Measurements from ENCODE around the gene OR11L1.

OR11L1 gene, protein sequence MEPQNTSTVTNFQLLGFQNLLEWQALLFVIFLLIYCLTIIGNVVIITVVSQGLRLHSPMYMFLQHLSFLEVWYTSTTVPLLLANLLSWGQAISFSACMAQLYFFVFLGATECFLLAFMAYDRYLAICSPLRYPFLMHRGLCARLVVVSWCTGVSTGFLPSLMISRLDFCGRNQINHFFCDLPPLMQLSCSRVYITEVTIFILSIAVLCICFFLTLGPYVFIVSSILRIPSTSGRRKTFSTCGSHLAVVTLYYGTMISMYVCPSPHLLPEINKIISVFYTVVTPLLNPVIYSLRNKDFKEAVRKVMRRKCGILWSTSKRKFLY

DNA sequence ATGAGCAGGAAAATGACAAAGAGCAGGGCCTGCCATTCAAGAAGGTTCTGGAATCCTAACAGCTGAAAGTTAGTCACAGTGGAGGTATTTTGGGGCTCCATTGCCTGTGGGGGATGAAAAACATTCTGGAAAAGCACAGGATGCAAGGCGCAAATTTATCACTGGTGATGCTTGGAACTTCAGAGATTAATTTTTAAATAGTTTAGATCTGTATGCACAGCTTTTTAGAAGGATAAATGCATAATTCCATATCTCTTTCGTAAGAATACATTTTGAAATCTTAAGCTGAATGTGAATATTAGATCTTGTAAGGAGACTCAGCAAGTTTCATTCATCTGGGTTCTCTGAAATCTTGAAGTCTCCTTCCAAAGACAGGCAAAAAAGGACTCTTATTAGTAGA, at the start of gene OR11L1:
Gene OR11L1 (minus strand): TSS at position 101 of the 400 bp plus-strand sequence. CDS start 0 bp downstream, at position 101.
- no peak for DNase-seq

DNA sequence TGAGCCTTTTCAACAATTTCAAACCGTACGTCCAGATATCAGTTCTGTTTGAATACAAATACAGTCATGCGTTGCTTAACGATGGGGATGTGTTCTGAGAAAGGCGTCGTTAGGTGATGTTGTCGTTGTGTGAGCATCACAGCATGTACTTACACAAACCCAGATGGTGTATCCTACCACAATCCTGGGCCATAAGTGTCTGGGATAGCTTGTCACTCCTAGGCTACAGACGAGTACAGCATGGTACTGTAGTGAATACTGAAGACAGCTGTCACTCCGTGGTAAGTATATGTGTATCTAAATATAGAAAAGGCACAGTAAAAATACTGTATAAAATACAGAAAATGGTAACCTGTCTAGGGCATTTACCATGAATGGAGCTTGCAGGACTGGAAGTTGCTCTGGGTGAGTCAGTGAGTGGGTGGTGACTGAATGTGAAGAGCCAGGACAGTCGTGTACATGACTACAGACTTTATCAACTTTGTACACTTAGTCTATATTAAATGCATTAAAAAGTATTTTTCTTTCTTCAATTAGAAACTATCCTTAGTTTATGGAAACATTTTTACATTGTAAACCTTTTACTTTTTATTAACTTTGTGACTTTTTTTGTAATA, 43.2 kb upstream of the OR11L1 start:
- DNase-seq = peak; percentile 33 to 45 (median 35)

DNA sequence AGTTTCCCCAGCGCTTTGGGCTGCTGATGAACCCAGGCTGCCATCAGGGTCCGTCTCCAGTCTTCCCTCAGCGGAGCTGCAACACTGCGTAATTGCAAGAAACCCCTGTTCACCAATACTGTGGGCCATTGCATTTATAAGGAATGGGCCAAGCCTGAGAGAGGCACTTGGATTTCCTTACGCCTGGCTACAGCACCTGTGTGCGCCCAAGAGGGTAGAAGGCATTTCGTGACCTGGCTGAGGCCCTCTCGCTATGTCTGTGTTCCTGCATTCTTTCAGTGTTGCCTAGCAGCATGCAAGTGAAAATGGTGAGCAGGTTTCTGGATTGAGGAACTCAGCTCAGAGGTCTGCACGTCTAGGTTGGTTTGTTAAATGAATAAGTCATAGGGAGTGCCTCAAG, 41.6 kb upstream of the OR11L1 start:
- no peak for DNase-seq

DNA sequence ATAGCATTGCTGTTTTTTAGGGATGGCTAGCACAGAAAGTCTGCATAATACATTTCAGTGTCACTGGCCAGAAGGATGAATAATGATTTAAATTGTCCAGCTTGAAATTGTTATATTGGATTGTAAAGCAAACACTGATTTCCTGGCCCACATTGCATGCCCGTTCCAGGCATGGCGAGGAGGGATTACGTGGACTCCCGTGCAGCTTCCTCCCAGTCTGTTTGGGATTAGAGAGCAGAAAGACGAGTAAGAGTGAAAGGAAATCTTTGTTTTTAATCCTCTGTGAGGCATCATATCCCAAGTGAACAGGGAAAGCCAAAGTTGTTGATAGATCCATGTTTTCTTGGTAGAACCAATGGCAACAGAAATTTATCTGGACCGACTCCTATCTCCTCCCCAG, 23.7 kb upstream of the OR11L1 start:
- no peak for DNase-seq

DNA sequence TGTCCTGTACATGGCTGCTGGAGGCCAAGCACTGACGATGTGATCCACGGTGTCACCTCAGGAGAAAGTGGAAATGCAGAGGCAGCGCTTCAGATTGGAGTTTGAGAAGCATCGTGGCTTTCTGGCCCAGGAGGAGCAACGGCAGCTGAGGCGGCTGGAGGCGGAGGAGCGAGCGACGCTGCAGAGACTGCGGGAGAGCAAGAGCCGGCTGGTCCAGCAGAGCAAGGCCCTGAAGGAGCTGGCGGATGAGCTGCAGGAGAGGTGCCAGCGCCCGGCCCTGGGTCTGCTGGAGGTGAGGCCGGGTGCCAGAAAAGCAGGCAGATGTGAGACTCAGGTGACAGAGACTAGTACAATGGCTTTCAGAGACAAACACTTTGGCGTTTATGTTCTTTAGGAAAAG, 22.9 kb upstream of the OR11L1 start:
- DNase-seq = no peak

DNA sequence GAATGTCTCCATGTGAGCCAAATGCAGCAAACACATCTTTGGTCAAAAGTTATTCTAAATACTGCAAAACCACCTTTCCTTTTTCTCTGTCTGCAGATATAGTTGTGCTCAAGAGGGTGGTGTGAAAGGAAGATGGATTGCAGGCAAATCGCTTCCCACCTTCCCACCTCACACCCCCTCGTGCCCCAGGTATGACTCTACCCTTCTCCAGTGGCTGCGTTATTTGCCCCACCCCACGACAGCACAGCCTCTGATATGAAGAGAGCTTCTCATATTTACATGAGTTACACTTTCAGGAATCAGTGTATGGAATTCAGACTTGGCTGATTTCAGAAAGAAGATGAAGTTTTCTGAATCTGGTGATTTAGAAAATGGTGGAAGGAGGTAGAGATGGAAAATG, 21.1 kb upstream of the OR11L1 start:
- DNase-seq = no peak

DNA sequence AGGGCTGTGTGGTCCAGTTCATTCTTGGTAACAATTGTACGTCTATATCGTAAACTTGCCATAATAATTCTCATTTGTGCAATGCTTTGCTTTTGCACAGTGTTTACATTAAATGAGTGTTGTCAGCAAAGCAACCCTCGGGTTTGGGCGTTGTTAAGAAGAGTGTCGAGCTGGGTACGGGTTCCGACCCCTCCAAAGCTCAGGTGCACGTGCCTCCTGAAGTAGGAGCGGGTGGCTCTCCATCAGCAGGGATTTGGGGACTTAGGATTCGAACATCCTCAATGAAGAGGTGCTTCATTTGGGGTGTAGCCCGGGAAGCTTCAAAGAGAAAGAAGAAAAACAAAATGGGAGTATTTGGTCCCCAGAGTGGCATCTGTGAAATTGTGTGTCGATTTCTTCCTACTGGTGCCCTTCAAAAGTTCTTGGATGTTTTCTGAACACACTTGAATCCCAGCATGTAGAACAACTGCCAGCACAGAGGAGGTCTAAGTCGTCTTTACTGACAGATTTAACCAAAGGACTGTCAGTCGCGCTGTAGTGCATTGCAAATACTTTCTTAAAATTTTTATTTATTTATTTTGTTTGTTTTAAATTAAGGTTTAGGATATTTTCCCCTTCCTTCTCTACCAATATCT, 16.4 kb upstream of the OR11L1 start:
- peak in 1 of 3 donors; percentile 3 for DNase-seq

DNA sequence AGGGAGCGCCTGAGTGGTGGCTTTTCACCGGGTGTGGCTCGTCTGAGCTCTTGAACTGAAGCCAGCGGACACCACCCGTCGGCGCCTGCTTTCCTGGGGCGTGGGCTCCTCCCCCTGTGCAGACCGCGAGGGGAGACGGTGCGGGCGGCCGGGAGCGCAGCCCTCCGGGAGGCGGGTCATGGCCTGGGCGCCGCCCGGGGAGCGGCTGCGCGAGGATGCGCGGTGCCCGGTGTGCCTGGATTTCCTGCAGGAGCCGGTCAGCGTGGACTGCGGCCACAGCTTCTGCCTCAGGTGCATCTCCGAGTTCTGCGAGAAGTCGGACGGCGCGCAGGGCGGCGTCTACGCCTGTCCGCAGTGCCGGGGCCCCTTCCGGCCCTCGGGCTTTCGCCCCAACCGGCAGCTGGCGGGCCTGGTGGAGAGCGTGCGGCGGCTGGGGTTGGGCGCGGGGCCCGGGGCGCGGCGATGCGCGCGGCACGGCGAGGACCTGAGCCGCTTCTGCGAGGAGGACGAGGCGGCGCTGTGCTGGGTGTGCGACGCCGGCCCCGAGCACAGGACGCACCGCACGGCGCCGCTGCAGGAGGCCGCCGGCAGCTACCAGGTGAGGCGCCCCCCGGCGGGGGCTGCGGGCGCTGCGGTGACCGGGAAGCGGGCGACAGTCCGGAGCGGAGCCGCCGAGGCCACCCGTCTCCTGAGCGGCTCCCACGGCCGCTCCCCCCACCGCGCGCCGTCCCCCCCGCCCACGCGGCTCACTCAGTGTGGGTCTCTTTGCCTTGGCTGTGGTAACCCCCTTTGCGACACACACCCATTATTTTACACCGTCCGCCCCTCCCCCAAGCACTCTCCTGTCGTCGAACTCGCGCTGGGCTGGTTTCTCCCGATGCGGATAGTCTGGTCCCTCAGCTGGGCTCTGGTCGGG, 15.6 kb upstream of the OR11L1 start, which contains the start of gene TRIM58:
Gene TRIM58 (plus strand): TSS at position 119 of the 916 bp plus-strand sequence. CDS start 60 bp downstream, at position 179.
- peak; percentile 32 to 75 (median 57) for DNase-seq

DNA sequence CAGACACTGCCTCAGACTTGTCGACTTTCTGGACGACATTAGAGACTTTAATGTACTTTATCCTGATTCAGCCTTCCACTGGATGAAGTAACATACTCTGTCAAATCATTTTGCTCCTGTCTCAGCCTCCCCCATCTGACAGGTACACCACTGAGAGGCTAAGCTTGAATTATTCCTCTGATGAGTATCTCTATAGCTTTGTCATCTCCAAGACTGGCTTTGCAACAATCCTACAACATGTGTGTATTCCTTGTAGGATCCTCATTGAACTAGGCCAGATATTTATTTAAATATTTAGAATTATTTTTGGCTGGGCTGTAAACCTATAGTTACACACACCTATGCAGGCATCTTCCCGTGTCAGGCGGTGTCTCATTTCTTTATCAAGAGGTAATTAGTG, 14.2 kb upstream of the OR11L1 start:
- DNase-seq = no peak

DNA sequence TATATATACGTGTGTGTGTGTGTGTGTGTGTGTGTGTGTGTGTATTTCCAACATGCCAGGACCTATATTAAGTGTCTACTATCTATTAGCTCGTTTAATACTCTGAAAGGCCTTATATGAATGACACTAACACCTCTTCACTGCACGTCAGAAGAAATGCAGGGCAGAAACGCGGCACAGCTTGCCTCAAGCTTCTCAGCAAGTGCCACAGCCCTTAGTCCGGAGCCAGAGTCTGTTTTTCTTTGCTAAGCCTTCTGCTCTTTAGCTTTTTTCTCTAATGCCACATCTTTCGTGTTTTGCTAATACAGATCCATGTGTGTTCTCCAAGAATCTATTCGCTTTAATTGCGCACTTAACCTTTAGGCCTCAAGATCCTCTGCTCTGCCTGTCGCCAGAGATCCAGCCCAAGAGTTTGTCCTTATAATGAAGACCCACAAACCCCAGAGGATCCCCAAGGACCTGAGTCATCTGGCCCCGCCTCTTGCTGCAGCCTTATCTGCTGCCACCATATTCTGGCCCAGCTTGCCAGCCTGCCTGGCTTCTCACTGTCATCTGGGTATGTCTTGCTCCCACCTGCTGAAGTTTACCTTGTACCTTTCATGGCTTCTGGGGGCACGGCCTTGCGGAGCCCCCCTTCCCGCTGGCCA, 13.3 kb upstream of the OR11L1 start:
- no peak for DNase-seq

DNA sequence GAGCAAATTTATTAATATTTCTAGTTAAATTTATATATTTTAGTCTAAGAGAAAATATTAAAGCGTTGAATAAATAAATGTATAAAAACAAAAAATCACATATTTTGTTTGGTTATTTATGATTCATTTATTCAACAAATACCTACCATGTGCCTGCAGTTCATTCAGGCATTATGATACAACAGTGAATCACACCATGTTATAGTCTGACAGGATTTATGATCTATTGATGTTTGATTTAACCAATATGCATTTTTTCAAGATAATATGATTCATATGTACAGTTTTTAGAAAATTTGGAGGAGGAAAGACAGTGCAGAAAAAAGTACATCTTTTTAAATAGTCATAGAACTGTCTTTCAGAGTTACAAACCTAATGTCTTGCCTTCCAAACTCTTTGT, 7.9 kb upstream of the OR11L1 start:
- DNase-seq = no peak

DNA sequence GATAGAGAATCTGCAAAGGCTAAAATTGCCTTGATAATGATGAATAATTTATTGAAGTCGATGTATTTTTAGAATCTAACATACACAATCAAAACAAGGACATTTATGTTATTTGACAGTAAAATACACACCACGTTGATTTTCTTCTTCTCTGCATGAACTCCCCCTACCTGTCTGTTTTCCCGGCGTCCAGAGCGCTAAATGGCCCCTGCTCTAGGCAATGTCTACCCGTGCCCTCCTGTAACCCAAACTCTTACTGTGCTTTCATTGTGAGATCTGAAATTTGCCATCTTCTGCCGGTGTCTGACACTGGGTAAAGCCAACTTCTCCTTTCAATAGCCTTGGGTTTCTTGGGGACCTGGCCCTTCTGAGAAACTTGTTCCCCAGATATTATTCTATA, 6.7 kb upstream of the OR11L1 start:
- no peak for DNase-seq

DNA sequence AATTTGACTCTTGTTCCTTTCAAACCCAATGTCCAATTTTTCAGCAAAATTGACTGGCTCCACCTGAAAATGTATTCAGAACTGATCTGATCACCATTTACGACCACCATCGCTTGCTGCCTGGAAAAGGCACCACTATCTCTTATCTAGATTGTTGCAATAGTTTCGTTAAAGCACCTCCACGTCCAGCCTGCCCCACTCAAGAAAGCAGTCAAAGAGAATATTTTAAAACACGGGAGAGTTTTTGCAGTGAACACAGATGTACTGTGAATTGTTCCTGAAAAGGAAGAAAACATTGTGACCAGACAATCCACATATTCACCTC, 4.0 kb upstream of the OR11L1 start:
- DNase-seq = no peak

DNA sequence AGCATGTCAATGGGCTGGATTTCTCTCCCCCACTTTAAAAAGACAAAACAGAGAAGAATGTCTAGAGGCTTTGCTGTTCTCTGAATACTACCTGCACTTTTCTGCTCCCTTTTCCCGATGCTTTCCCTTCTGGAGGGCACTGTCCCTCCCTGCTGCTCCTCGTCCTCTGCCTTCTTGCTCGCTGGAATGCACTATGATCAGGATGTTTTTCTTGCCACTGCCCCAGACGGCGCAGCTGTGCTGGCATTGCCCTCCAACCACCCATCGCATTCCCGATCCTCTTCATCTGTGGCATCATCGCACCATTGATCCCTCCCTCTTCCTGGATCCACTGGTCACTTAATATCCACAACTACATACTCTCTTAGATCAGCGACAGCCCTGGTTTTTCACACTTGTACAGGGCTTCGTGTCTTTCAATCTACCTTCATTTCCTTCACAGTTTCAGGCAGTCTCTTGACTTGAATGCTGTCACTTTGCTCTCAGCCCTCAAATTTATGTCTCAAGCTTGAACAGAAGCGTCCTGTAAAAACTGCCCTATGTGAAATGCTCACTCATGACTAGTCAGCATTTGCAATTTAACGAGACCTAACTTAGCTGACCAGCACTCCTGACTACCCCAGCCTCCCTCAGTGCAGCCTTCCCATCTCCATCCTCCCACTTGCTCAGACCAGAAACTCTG, 3.5 kb upstream of the OR11L1 start:
- DNase-seq = no peak

DNA sequence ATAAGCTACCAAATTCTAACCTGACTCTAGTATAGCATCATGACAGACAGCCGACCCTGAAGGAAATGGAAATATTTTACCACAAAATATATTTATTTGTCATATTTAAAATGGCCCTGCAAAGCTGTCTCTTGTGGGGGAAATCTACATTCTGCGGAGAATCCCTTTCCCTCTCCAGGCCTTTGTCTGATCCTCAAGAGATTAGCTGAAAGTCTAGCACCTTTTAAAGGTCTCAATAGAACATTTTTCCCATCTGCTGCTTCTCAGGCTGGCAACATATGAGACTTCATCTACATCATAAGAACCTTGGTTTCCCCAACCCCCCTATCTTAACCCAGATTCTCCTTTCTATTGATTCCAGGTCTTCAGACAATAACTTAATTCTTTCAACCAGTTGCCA, 1.7 kb upstream of the OR11L1 start:
- DNase-seq = no peak

DNA sequence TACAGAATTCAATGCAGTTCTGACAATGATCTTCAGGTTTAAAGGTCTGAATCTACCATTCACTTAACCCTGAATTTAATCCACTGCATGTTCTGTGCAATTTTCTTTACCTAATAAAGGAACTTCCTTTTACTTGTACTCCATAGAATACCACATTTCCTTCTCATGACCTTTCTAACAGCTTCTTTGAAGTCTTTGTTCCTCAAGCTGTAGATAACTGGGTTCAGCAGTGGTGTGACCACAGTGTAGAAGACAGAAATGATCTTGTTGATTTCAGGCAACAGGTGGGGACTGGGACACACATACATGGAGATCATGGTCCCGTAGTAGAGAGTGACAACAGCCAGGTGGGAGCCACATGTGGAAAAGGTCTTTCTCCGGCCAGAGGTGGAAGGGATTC, 878 bp downstream of the OR11L1 start:
- no peak for DNase-seq

DNA sequence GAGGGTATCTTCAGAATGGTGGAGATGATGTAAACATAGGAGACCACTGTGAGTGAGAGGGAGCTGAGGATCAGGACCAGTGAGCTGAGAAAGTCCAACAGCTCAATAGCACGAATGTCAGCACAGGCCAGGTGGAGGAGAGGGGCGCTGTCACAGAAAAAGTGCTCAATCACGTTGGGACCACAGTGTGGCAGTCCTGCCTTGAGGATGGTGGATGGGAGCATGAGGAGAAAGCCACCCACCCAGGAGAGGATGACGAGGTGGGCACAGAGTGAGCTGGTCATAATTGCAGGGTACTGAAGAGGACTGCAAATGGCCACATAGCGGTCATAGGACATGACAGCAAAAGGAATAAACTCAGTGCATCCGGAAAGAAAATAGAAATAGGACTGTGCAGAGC, 8.1 kb downstream of the OR11L1 start:
- DNase-seq = no peak

DNA sequence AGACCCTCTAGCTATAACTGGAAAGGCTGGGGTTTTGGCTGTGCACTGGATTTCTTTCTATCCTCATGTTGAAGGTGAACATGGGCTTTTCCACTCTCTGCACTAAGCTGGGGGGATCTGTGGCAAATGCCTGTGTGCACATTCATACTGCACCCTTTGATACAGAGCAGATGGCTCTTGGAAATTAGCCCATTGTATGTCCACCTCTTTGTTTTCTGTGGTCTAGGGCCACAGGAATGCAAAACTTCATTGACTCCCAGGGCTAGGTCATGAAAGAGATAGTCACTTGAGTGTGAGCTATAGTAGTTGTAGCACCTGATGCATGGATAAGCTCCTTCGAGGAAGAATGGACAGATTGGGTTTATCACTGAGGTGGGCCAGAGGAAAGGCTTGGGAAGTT, 12.0 kb downstream of the OR11L1 start:
- no peak for DNase-seq

DNA sequence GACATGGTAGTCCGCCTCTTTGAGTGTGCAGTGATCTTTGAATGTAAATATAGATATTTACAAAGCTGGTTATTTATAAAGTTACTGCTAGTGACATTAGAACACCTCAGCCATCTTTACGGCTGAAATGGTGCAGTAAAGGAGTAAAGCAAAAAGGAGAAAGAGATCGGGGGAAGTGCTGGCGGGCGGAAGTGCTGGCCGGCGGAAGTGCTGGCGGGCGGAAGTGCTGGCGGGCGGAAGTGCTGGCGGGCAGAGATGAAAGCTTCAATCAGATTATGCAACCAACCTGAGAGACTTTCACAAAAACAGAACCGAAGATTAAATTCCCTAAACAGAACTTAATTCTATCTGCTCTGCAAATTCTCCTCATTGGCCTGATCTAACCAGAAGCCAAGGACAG, 16.3 kb downstream of the OR11L1 start:
- DNase-seq = no peak

DNA sequence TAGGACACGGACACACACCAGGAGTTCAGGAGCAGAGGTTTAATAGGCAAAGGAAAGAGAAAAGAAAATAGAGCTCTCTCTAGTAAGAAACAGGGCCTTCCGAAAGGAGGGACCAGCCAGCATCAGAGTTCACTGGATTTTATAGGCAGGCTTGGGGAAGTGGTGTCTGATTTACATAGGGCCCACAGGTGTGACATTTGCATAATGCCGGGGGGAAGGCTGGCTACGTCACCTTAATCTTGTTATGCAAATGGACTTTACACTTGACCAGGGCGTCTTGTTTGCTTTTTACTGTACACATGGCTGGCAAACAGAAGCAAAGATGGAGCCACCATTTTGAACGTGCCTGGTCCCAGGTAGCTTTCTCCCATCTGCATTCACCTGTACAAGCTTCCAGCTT, 17.7 kb downstream of the OR11L1 start, which contains the start of gene OR14A16:
Gene OR14A16 (minus strand): TSS at position 97 of the 400 bp plus-strand sequence. CDS start 8,390 bp downstream, outside the sequence.
- DNase-seq = no peak

DNA sequence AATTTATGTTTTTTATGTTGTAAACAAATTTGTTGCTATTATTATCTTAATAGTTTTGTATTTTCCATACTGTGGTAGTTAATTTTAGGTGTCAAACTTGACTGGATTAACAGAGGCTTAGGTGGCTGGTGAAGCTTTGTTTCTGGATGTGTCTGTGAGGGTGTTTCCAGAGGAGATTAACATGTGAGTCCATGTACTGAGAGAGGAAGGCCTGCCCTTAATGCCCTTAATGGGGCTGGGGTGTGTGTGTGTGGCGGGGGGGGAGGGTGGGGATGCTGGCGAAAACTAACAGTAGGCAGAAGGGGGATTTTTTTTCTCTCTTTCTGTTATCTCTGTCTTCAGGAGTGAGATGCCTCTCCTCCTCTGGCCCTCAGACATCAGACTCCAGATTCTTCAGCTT, 19.6 kb downstream of the OR11L1 start:
- DNase-seq = no peak

DNA sequence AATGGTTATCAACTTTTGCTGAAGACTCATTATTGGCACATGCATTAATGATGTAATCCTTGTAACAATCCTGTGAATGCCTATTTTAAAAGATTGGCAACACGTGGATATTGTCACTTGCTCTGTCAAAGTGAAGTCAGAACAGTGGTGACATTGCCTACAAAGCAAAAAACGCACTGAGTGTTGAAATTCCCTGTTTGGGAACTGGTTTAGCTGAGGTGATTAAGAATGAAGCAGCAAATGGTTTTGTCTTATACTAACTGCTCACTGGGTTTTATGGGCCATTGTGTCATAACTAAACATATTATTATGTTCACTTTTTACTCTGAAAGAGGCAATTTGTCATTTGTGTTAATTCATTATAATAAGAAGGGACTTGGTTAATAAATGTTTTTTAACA, 29.1 kb downstream of the OR11L1 start:
- DNase-seq = no peak
